H1 (cell line): Measurements from ENCODE around the gene CNN3. TPM values are rescaled to one million over a fixed set of nuclear protein-coding genes. Genes with fewer than 3 reads are reported as not detected.

ENCODE experiments used
- ASH2L ChIP-seq: fragments of 200-600, 300-600 bp; sonication (generic); IDR thresholded peaks from one replicate; pipeline ENCODE4 v1.7.1; 2017; ENCODE audit warnings: low read length
- CBX5 ChIP-seq: fragments of 300-800, 300-1000 bp; sonication (generic); IDR thresholded peaks from 2 replicates; pipeline ENCODE4 v1.7.1; 2016; ENCODE audit warnings: antibody characterized with exemption, low read length, low read depth
- CEBPB ChIP-seq: IDR thresholded peaks from 2 replicates; pipeline ENCODE4 v1.6.1; 2012; ENCODE audit warnings: low read depth, low read length
- CHD2 ChIP-seq: IDR thresholded peaks from 2 replicates; pipeline ENCODE4 v1.6.1; 2012; ENCODE audit warnings: low read length, improper control_type of control experiment
- CREB1 ChIP-seq: IDR thresholded peaks from 2 replicates; pipeline ENCODE4 v1.6.1; 2012; ENCODE audit warnings: inconsistent platforms
- CTBP2 ChIP-seq: IDR thresholded peaks from 2 replicates; pipeline ENCODE4 v1.7.0; 2011; ENCODE audit warnings: borderline replicate concordance, mild to moderate bottlenecking, moderate library complexity, mixed read lengths, low read length; ENCODE audit not compliant: insufficient read depth, insufficient read length
- FOSL1 ChIP-seq: IDR thresholded peaks from 2 replicates; pipeline ENCODE4 v1.6.1; 2011; ENCODE audit warnings: mild to moderate bottlenecking, low read depth, low read length, moderate library complexity; ENCODE audit not compliant: insufficient read depth
- GTF2F1 ChIP-seq: IDR thresholded peaks from 2 replicates; pipeline ENCODE4 v1.6.1; 2012; ENCODE audit warnings: low read depth, low read length, improper control_type of control experiment, borderline replicate concordance
- JUND ChIP-seq: IDR thresholded peaks from 2 replicates; pipeline ENCODE4 v1.6.1; 2011; ENCODE audit warnings: mild to moderate bottlenecking, improper control_type of control experiment, low read length
- MAFK ChIP-seq: IDR thresholded peaks from 2 replicates; pipeline ENCODE4 v1.6.1; 2012; ENCODE audit warnings: low read depth, mild to moderate bottlenecking, improper control_type of control experiment, low read length
- NANOG ChIP-seq: IDR thresholded peaks from 2 replicates; pipeline ENCODE4 v1.6.1; 2011; ENCODE audit warnings: low read length, low read depth, mild to moderate bottlenecking, inconsistent platforms; ENCODE audit not compliant: insufficient read depth, poor library complexity, severe bottlenecking
- POLR2AphosphoS5 ChIP-seq: IDR thresholded peaks from 2 replicates; pipeline ENCODE4 v1.6.1; 2011; ENCODE audit warnings: low read depth, low read length
- RAD21 ChIP-seq, 2 experiments: IDR thresholded peaks in 1 of 2; conservative IDR thresholded peaks in 1 of 2; 2 replicates each; pipeline ENCODE4 v1.6.1; 2011; ENCODE audit warnings: low read depth in 2 of 2, low read length in 2 of 2, improper control_type of control experiment in 1 of 2, inconsistent platforms in 1 of 2, mild to moderate bottlenecking in 1 of 2, moderate library complexity in 1 of 2
- RBBP5 ChIP-seq: IDR thresholded peaks from 2 replicates; pipeline ENCODE4 v1.7.1; 2012; ENCODE audit warnings: low read depth, mild to moderate bottlenecking, inconsistent platforms, low read length, moderate library complexity, borderline replicate concordance
- SAP30 ChIP-seq: fragments of 300-600 bp; sonication (generic); IDR thresholded peaks from 2 replicates; pipeline ENCODE4 v1.7.1; 2012; ENCODE audit warnings: low read length, moderate library complexity, mild to moderate bottlenecking, inconsistent platforms; ENCODE audit not compliant: insufficient read depth, insufficient replicate concordance
- SIN3A ChIP-seq, 2 experiments: IDR thresholded peaks in 1 of 2; conservative IDR thresholded peaks in 1 of 2; 2 replicates each; pipeline ENCODE4 v1.6.1; 2011 to 2012; ENCODE audit warnings: low read length in 2 of 2, improper control_type of control experiment in 1 of 2, low read depth in 1 of 2, mild to moderate bottlenecking in 1 of 2
- SIX5 ChIP-seq: IDR thresholded peaks from 2 replicates; pipeline ENCODE4 v1.6.1; 2011; ENCODE audit warnings: mild to moderate bottlenecking, low read depth, low read length
- SP1 ChIP-seq: IDR thresholded peaks from 2 replicates; pipeline ENCODE4 v1.6.1; 2011; ENCODE audit warnings: low read depth, low read length
- SUZ12 ChIP-seq: fragments of 200-600 bp; sonication (generic); IDR thresholded peaks from 2 replicates; pipeline ENCODE4 v1.6.1; 2012; ENCODE audit warnings: mild to moderate bottlenecking, inconsistent platforms, low read length, moderate library complexity, mixed read lengths
- TAF7 ChIP-seq: optimal IDR thresholded peaks from 2 replicates; pipeline ENCODE3; 2011; ENCODE audit warnings: low read depth, mild to moderate bottlenecking, inconsistent platforms, low read length, moderate library complexity, borderline replicate concordance
- TBP ChIP-seq: IDR thresholded peaks from 2 replicates; pipeline ENCODE4 v1.6.1; 2011; ENCODE audit warnings: low read depth, low read length, improper control_type of control experiment
- USF2 ChIP-seq: IDR thresholded peaks from 2 replicates; pipeline ENCODE4 v1.6.1; 2011; ENCODE audit warnings: low read length, improper control_type of control experiment
- ZNF274 ChIP-seq: IDR thresholded peaks from 2 replicates; pipeline ENCODE4 v1.7.0; 2012; ENCODE audit warnings: low read length, borderline replicate concordance; ENCODE audit errors: extremely low read depth
- polyA plus RNA-seq, 7 experiments: library from polyadenylated mRNA; depleted of rRNA in 3 of 7; stranded (reverse) in 5 of 7; unstranded in 2 of 7; fragments of >200 nt in 5 of 7; fragments of 200-250 nt in 2 of 7; gene quantifications; 1 replicate in 5 of 7; 2 replicates in 1 of 7; 4 replicates in 1 of 7; pipeline versions ENCODE4 v1.2.1 to v1.2.3, GENCODE V29; 2011 to 2013; ENCODE audit warnings: missing spikeins in 2 of 7, mixed read lengths in 2 of 7
- total RNA-seq: library from RNA; stranded (reverse); fragmentation: NEBNext Ultra II Directional; extraction: Animal tissue kit (Norgen Biotek cat#: 25700); gene quantifications from 2 replicates; pipeline ENCODE4 v1.2.1, GENCODE V29; 2021
- TF ChIP-seq, protein P1 (sequence below): IDR thresholded peaks from 2 replicates; pipeline ENCODE4 v1.6.1; 2011; ENCODE audit warnings: low read depth, mild to moderate bottlenecking, low read length; ENCODE audit not compliant: insufficient read depth

Gene CNN3
- total and polyA plus RNA-seq, 2 of the 8 experiments (the other 6 are each of a cell fraction or from before 2014, with no cell fraction given): 134 to 266 TPM

DNA sequence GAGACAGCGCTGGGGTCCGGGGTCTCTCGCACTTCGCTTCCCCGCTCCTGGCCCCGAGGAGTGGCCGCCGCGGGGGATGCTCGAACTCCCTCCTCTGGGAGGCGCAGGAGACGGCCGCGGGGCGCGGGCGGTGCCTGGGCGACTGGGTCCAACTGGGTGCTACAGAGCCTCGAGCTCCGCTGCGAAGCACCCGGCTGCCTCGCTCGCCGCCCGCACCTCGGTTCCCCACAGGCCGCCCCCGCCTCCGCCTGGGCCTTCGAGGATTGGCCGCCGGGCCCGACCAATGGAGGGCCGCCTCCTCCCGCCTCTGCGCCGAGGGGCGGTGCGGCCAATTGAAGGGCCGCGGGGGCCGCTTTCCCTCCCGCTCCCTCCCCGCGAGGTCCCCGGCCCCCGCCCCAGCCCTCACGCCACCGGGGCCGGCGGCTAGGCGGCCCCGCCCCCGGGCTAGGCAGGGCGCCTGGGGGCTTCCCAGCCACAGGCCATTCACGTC, at the start of gene CNN3 (continued):
- TF ChIP-seq RAD21 (IDR thresholded peaks at IDR 0.05 in 1 of 2, conservative IDR thresholded peaks at IDR 0.05 in 1 of 2; ENCODE audit: low read depth in 2 of 2, low read length in 2 of 2) (0 out of 4 replicates have a peak, but pooled peaks of 1 of the 2 experiments have one; percentile 0), RBBP5 (peak; percentile 22; the same call in 1 of the 2 replicates), SIN3A (conservative IDR thresholded peaks at IDR 0.05 in 1 of 2, IDR thresholded peaks at IDR 0.05 in 1 of 2; ENCODE audit: low read depth in 1 of 2, low read length in 2 of 2) (no peak; a peak in 1 of 4 replicates), CEBPB (no peak), SIX5 (no peak), FOSL1 (no peak), CTBP2 (no peak), SP1 (0 out of 2 replicates have a peak, but pooled peaks have one; percentile 4), JUND (no peak), MAFK (no peak), NANOG (no peak), ASH2L (no peak), USF2 (no peak), SAP30 (no peak), TAF7 (peak; percentile 78), POLR2AphosphoS5 (peak; percentile 96), TBP (peak; percentile 87), GTF2F1 (no peak; the same call in 1 of the 2 replicates), SUZ12 (no peak), CBX5 (no peak), CHD2 (no peak), CREB1 (no peak; the same call in 1 of the 2 replicates), ZNF274 (no peak)
- TF ChIP-seq, protein P1, sequence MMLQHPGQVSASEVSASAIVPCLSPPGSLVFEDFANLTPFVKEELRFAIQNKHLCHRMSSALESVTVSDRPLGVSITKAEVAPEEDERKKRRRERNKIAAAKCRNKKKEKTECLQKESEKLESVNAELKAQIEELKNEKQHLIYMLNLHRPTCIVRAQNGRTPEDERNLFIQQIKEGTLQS: no peak
